HG02588 (cell line): ENCODE data around the gene CEL.
"Not testable (repeated sequence)": the region's sequence is repeated elsewhere in the genome, so short reads cannot be mapped to it uniquely, and the experiment has no call there.

ENCODE experiments used
- ATAC-seq: cut with Tn5 transposase; IDR thresholded peaks from one replicate; pipeline ENCODE4 v1.9.1; 2021; ENCODE audit warnings: mild to moderate bottlenecking, moderate library complexity; ENCODE audit not compliant: unreplicated experiment

The CEL gene

DNA sequence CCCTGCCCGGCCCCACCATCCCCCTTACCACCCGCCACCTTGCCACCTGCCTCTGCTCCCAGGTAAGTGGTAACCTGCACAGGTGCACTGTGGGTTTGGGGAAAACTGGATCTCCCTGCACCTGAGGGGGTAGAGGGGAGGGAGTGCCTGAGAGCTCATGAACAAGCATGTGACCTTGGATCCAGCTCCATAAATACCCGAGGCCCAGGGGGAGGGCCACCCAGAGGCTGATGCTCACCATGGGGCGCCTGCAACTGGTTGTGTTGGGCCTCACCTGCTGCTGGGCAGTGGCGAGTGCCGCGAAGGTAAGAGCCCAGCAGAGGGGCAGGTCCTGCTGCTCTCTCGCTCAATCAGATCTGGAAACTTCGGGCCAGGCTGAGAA, at the start of gene CEL:
Gene CEL, plus strand, starts transcription at position 218 of the 382 bp plus-strand sequence. Its CDS starts 22 bp downstream, at position 240.
- not testable (repeated sequence) for ATAC-seq

DNA sequence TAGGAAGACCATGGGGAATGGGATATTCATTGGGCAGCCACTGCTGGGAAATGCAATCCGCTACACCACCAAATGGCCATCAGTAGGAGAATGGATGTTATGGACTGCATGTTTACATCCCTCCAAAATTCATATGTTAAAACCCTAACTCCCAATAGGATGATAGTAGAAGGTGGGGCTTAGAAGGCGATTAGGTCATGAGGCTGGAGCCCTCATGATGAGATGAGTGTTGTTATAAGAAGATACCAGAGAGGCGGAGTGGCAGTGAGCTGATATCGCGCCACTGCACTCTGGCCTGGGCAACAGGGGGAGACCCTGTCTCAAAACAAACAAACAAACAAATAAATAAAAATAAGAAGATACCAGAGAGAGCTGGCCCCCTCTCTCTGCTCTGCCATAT, 47.1 kb upstream of the CEL start:
- ATAC-seq: no peak

DNA sequence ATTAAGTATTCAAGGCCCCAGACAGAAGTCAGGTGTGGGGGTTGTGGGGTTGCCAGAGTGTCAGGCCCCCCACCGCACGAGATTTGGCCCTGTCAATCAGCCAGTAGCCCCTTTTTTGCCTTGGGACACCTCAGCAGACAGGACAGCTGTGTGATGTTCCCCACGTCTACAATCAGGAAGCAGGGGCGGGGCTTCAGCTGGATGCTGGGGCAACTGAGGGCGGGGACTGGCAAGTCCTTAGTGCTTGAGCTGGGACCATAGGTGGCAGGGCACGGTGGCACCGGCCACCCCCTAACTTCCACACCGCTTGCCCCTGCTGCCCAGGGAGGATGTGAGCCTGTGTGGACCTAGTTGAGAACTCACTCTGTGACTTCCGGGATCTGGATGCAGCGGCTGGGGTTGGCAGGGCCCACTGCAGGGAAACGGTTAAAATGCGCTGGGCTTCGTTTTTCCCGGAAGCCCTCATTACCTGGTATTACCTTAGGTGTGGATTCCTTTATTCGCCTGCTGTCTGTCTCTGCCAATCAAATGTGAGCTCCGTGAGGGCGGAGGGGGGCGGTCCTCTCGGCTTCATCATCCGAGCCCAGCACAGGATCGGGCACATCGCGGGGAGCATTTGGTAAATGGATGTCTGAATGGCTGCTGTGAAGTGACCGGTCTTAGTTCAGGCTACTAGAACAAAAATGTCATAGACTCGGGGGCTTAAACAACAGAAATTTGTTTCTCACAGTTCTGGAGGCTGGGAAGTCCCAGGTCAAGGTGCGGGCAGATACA, 38.5 kb upstream of the CEL start:
- no peak for ATAC-seq

DNA sequence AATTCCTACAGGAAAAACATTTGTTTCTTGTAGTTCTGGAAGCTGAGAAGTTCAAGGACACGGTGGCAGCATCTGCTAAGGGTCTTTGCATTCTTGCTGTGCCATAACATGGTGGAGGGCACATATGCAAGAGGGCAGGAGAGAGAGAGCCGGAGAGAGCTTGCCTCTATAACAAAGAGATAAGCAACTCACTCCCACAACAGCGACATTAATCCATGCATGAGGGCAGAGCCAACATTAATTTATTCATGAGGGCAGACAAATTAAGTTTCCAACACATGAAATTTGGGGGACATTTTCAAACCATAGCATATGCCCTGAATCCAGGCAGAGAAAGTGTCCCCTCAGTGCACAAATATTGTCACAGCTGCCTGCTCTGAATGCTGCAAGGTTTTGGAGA, 35.4 kb upstream of the CEL start:
- ATAC-seq: no peak

DNA sequence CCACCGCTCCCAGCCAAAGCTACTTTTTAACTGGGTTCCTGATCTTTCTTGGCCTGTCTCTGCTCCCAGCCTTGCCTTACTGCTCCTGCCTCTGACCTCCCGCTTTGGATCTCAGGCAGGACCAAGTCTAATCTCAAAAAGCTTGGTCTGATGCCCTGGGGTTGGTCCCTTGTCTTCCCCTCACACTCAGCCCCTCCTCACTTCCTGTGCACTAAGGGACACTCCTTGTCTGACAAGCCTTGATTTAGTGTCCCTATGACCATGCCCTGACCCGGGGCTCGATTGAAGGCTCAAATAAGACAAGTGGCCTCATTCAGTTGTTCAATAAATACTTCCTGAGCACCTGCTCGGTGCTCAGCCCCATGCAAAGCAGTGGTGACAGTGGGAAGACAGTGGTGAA, 34.6 kb upstream of the CEL start:
- ATAC-seq: no peak

DNA sequence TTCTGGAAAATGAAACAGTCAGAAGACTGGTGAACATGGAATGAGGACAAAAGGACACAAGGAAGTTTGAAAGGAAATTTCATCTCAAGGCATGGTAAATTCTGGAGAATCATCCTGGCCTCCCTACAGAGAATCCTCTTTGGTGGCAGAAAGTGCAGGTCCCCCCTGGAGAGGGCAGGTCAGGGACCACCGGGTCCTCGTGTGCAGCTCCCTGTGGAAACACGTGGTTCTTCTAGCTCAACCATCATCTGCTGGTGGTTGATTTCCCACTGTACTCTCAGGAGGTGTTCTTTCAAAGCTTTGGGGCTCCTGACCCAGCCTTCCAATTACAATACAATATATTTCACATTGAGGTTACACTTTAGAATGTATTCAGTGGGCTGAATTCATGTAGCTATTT, 33.6 kb upstream of the CEL start:
- ATAC-seq: no peak

DNA sequence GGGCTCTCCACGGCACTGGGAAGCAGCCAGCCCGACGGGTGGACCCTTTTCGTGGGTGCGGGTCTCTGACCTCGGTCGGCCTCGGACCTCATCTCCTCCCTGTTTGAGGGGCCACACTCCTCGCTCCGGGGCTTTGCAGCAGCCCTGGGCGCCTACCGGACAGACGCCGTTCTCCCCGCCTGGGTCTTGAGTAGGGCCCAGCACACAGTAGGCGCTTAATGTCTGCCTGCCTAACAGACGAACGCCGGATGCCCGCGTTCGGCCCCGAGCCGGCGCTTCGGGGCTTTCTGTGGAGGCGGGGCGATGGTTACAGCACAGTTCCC, 31.8 kb upstream of the CEL start:
- peak; percentile 12 for ATAC-seq

DNA sequence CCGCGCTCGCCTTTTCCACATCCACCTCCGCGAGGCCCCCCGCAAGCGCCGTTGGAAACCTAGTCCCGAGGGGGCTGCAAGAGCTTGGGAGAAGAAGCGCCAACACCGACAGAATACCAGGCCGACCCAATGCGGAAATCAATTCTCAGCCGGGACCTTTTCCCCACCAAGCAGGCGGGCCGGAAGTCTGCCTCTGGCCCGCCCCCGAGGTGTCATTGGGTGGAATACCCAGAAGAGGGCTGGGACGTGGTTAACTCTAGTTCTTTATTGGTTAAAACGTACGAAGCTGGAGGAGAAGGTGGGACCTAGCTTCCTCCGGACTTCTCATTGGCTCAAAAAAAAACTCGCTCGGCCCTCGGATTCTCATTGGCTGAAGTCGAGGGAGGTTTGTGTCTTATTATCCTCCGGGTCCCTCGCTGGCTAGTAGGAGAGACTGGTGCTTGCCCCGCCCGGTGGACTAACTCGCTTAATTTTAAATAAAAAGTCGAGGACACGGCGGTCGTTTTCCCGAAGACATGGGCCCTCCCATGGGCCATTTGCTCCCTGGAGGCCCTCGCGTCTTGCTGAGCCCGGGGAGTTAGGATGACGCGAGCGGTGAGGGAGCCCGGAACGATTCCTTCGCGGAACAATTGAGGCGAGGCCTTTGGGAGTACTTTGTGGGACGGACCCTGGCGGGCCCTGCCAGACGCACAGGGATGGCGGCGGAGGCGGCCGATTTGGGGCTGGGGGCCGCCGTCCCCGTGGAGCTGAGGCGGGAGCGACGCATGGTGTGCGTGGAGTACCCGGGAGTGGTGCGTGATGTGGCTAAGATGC, 31.3 kb upstream of the CEL start, which contains the start of gene GTF3C5:
Gene GTF3C5, plus strand, starts transcription at position 681 of the 813 bp plus-strand sequence. Its CDS starts 15 bp downstream, at position 696.
- peak; percentile 94 for ATAC-seq

DNA sequence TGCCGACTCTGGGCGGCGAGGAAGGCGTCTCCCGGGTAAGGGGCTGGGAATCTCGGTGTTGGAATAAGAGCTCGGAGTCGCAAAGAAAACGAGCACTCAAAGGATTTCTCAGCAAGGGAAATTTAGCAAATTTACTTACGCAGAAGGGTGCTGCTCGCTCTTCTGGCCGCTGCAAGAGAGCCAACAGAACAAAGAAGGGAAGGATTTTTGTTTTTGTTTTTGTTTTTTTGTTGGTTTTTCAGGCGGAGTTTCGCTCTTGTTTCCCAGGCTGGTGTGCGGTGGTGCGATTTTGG, 30.7 kb upstream of the CEL start:
- no peak for ATAC-seq

DNA sequence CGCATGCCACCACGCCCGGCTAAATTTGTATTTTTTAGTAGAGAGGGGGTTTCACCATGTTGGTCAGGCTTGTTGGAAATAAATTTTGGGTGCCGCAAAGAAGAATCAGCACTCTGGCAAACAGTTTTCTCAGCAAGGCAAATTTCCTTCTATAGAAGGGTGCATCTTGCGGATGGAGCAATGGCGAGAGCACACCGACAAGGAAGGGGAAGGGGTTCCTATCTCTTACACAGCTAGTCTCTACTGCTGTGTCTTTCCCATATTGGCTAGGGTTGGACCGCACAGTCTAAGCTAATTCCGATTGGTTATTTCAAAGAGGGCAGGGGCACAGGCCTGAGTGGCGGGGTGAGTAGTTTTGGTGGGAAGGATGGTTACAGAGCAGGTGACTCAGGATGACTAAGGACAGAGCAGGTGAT, 30.3 kb upstream of the CEL start:
- ATAC-seq: no peak

DNA sequence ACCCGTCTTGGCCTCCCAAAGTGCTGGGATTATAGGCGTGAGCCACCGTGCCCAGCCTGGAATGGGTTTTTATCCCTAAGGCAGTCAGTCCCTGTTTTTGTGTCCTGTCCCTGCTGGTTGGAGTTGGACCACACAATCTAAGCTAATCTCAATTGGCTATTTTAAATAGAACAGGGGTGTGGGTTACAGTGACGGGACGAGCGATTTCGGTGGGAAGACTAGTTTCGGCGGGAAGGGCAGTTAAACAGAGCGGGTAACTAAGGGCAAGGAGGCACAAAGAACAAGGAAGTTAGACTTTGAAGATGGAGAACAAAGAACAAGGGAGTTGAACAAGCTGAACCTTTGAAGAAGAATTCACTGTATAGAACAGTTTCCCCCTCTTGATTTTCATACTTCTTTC, 29.6 kb upstream of the CEL start:
- ATAC-seq: no peak

DNA sequence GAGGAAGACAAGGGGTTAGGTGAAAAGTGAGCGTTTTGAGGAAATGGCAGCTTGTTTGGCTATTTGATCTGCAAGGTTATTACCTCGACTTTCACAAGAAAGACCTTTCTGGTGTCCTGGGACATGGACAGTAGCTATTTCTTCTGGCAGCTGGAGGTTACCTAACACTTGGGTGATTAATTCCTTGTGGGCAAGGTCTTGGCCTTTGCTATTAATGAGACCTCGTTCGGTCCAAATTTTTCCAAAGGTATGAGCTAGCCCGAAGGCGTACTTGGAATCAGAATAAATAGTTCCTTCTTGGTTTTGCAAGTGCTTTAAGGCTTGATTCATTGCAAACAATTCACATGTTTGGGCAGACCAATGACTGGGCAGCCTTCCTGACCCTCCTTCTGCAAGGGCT, 26.1 kb upstream of the CEL start:
- no peak for ATAC-seq

DNA sequence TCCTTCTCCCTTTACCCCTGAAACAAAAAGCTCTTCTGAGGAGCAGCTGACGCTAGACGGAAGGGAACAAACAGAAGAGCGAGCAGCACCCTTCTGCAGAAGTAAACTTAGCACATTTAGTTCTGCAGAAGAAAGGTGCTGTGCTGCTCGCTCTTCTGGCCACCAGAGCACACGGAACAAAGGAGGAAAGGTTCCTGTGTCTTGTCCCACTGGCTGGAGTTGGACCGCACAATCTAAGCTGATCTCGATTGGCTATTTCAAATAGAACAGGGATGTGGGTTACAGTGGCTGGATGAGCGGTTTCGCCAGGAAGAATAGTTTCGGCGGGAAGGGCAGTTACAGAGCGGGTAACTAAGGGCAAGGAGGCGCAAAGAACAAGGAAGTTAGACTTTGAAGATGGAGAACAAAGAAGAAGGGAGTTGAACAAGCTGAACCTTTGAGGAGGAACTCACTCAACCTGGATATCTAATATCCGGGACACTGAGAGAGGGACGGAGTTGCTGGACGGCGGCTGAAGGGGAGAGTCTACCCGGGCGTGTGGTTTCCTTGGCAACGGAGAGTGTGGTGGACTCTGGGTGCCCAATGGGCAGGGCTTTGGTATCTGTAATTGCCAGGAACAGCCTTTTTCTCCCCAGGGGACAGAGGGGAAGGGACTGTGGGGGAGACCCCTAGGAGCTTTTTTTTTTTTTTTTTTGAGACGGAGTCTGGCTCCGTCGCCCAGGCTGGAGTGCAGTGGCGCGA, 23.8 kb upstream of the CEL start:
- ATAC-seq: no peak

DNA sequence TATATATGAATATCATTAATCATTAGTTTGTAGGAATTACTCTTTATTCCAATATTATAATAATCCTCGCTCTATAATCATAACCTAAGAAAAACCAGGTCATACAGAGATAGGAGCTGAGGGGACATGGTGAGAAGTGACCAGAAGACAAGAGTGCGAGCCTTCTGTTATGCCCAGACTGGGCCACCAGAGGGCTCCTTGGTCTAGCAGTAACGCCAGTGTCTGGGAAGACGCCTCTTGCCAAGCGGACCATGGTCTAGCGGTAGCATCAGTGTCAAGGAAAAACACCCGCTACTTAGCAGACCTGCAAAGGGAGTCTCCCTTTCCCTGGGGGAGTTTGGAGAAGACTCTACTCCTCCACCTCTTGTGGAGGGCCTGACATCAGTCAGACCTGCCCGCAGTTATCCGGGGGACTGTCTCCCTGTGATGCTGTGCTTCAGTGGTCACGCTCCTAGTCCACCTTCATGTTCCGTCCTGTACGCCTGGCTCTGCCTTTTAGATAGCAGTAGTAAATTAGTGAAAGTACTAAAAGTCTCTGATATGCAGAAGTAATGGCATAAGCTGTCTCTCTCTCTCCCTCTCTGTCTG, 20.8 kb upstream of the CEL start:
- ATAC-seq: not testable (repeated sequence)

DNA sequence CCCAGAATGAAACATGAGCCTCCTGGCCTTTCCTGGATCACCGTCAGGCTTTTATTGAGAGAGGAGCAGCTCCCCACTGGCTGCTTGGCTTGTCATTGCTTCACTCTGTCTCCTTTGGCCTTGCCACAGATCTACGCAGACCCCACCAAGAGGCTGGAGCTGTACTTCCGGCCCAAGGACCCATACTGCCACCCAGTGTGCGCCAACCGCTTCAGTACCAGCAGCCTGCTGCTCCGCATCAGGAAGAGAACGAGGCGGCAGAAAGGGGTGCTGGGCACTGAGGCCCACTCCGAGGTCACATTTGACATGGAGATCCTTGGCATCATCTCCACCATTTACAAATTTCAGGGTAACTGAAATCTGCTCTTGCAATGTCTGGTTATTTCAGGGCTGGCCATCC, 19.8 kb upstream of the CEL start:
- ATAC-seq: no peak

DNA sequence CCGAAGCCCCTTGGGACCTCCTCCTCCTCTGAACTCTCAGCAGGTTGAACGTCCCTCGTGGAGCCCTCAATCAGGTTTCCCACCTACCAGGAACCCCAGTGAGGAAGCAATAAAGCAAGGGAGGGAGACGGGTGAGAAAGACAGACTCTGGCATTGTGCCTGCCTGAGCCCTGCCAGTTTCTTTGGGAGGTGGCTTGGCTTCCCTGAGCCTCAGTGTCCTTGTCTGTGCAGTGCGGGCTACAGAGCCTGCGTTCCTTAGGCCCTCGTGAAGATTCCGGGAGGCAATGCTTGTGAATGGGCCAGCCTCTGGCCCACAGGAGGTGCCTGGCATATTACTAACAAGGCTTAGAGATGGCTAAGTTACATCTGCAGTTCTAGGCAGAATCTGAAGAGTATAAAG, 19.1 kb upstream of the CEL start:
- ATAC-seq: no peak

DNA sequence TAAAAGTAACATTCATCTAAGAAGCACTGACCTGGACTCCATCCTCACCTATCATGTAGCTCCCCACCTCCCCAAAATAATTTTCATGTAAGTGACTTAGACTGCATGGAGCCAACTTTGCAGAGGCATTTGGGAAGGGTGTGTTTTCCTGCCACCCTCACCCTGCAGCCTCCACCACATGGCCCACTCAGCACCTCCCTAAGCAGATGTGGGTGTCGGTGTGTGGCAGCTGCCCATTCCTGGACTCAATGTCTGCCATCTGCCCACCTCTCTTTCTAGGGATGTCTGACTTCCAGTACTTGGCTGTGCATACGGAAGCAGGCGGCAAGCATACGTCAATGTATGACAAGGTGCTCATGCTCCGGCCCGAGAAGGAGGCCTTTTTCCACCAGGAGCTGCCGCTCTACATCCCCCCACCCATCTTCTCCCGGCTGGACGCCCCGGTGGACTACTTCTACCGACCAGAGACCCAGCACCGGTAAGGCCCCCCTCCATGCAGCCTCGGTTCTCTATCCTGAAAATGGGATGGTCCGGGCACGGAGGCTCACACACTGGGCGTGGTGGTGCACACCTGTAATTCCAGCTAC, 18.2 kb upstream of the CEL start:
- ATAC-seq: no peak

DNA sequence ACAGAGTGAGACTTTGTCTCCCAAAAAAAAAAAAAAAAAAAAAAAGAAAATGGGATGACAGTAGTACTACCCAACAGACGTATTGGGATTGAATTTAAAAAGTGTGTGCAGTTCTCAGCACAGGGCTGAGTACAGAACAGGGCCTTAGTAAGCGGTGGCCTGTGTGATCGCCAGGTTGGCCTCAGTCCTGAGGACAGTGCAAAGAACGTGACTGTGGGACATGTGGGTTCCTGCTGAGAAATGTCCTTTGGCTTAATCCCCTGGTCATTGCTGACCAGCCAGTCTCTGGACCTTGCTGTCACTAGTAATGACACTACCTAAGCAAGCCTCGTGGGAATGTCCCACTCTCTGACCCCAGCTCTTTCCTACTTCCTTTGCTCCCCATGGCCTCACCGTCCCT, 17.7 kb upstream of the CEL start:
- no peak for ATAC-seq

DNA sequence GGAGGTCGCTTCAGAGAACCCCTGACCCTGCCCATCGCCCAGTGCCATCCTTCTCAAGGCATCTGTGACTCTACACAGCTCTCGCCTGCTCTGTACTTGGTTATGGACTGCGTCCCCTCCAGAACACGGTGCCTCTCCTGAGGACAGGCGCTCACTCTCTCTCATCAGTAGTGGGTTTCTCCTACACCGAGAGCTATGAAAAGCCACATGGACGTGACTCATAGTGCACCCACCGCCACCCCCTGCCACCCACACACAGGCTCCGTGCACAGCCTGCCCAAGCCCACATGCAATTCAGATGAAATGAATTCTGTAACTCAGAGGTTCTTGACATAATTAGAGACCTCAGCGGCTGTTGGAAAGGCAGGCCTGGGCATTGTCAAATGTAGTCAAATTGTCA, 17.1 kb upstream of the CEL start:
- ATAC-seq: no peak

DNA sequence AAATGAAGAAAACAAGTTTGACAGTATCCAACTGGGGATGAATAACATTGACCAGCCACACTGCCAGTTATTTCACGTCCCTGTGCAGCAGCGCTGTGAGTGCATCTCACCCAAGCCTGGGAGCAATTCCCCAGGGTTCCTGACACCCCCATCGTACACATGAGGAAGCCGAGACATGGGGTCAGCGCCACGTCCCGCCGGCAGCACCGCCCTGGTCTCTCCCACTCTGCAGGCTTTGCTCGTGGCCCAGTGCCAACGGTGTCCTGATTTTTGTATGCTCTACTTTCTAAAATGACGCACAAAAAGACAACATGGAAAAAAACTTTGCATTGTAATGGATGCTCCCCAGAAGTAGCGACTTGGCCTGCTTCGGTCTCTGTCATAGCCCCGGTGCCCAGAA, 16.6 kb upstream of the CEL start:
- ATAC-seq: no peak

DNA sequence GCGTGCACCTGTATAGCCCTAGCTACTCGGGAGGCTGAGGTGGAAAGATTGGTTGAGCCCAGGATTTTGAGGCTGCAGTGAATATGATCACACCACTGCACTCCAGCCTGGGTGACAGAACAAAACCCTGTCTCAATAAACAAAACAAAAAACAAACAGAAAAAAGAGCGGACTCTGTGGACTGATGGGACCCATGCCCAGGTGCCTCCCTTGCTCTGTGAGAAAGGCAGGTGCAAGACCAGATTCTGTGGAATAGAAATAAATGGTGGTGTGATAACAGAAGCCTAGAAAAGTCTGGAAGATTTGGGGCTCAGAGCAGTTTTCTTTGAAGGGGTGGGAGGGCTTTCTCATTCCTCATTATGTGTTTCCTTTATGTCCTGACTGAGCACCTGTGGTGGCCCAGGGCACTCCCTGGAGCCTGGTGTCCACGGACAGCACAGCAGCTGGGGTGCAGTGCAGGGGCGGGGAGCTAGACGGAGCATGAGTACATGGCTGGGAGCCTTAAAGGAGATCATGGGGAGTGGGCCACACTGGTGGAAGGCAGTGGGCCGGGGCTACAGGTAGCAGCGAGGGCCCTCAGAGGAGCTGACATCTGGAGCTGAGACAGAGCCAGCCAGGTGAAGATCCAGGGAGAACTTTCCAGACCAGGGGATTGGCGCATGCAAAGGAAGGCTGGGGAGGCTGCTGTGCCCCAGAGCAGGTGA, 15.4 kb upstream of the CEL start:
- ATAC-seq: no peak
